Stimulated activated CD8-positive, alpha-beta memory T cell treated with anti-CD3 and anti-CD28 coated beads, Interleukin-2, amount 100 ng/mL, for 48 hours (primary cell): ENCODE data around the gene TARBP2.

Source experiments
- DNase-seq, 2 donors: peaks; one replicate each; pipeline ENCODE4 v3.0.0-alpha.2; 2020; ENCODE audit warnings: low read depth in 2 of 2

TARBP2 gene

GRCh38 chr12:53495903-53496751 lies 5.0 kb upstream of the TARBP2 start:
- no peak for DNase-seq

GRCh38 chr12:53496752-53497032 lies 4.4 kb upstream of the TARBP2 start:
- DNase-seq, result no peak

- DNase-seq, result no peak
These were observed 3.6 kb upstream of the TARBP2 start for GRCh38 chr12:53497461-53497860.

- no peak for DNase-seq
These were observed 2.9 kb upstream of the TARBP2 start for GRCh38 chr12:53498235-53498630.

- DNase-seq, result peak; percentile 49 to 51
These were observed 1.6 kb upstream of the TARBP2 start, which contains the start of gene MAP3K12 for GRCh38 chr12:53499266-53500141. Gene MAP3K12 (minus strand): TSS chr12:53499458. CDS start chr12:53487391, 12,067 bp downstream.

- DNase-seq, result no peak
These were observed 824 bp upstream of the TARBP2 start for GRCh38 chr12:53500142-53500775.

- no peak for DNase-seq
These were observed 615 bp downstream of the TARBP2 start for GRCh38 chr12:53501615-53502181.

- DNase-seq, result no peak
These were observed 1.2 kb downstream of the TARBP2 start for GRCh38 chr12:53502331-53502730.

GRCh38 chr12:53502983-53503728 lies 2.1 kb downstream of the TARBP2 start:
- DNase-seq, result no peak

GRCh38 chr12:53504004-53504920 lies 3.2 kb downstream of the TARBP2 start:
- DNase-seq, result no peak

- DNase-seq, result no peak
These were observed 4.0 kb downstream of the TARBP2 start for GRCh38 chr12:53505086-53505485.

GRCh38 chr12:53505555-53506449 lies 4.7 kb downstream of the TARBP2 start:
- no peak for DNase-seq

GRCh38 chr12:53506450-53506785 lies 5.3 kb downstream of the TARBP2 start:
- DNase-seq, result no peak

- no peak for DNase-seq
These were observed 6.0 kb downstream of the TARBP2 start, which contains the start of gene NPFF for GRCh38 chr12:53506881-53507602. Gene NPFF (minus strand): TSS chr12:53507484. CDS start chr12:53507474, 10 bp downstream.

- no peak for DNase-seq
These were observed 6.5 kb downstream of the TARBP2 start for GRCh38 chr12:53507603-53507885.

GRCh38 chr12:53508534-53509170 lies 7.6 kb downstream of the TARBP2 start:
- peak; percentile 70 to 82 for DNase-seq

- no peak for DNase-seq
These were observed 9.2 kb downstream of the TARBP2 start for GRCh38 chr12:53510181-53510812.
